ENCODE measurements around the gene TIGD6. TPM values are rescaled to one million over a fixed set of nuclear protein-coding genes. Genes with fewer than 3 reads are reported as not detected.

TIGD6 gene
- total and polyA plus RNA-seq, 9 of the 15 experiments (the other 6 are each of a cell fraction or from before 2014, with no cell fraction given) = 1.8 to 6.3 (median 3.9) TPM

DNA sequence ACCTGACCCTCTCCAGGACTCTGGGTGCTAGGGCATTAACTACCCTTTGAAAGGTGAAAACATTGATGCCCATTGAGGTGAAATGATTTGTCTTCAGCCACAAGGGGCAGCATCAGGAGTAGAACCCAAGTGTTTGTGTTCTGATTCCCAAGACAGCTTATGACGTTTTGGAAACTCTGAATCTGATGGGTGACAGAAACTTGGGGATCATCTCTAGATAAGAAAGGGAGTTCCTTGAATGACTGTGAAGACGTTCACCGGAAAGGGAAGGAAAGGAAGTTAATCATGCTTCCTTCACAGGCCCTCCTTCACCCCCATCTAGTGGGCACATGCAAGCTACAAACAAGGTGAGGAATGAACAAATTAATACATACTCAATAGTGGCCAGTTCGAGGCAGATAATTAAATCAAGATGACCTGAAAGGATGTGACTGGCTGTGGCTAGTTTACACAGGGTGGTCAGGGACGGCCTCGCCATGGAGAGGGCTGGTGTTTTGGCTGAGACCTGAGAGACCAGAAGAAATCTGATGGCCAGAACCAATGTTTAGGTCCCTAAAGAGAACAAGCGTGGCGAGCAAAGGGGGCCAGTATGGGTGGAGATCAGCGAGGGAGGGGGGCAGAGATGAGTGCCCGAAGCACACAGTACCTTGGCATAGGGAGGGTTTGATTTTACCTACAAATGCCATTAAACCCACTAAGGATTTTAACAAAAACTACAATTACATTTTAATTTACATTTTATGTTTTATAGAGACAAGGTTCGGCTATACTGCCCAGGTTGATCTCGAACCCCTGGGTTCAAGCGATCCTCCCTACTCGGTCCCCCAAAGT is 40.8 kb downstream of the TIGD6 start (continued):
- TF ChIP-seq PBX2 (CRISPR knock-in tag; IDR thresholded peaks at IDR 0.05; ENCODE audit: low read depth) (no peak), PBX2 (tag; conservative IDR thresholded peaks at IDR 0.05; ENCODE audit: low read depth) (peak; percentile 69), NFATC3 (IDR thresholded peaks at IDR 0.05) (peak; percentile 95; the same call in 1 of the 2 replicates), HIVEP1 (CRISPR knock-in tag; IDR thresholded peaks at IDR 0.05) (peak; percentile 75; the same call in 1 of the 2 replicates), LCOR (CRISPR knock-in tag; IDR thresholded peaks at IDR 0.05) (no peak; the same call in 1 of the 2 replicates), RBBP5 (IDR thresholded peaks at IDR 0.05; ENCODE audit: borderline replicate concordance, insufficient read depth, low read length, poor library complexity, severe bottlenecking) (no peak), ILF3 (IDR thresholded peaks at IDR 0.05; ENCODE audit: borderline replicate concordance) (no peak), NCOR1 (IDR thresholded peaks at IDR 0.05) (0 out of 2 replicates have a peak, but pooled peaks have one; percentile 8), PHF21A (IDR thresholded peaks at IDR 0.05; ENCODE audit: borderline replicate concordance, low read depth) (no peak), TARDBP (IDR thresholded peaks at IDR 0.05) (no peak), RAD21 (CRISPR knock-in tag; conservative IDR thresholded peaks at IDR 0.05 in 1 of 2, IDR thresholded peaks at IDR 0.05 in 1 of 2) (peak; percentile 86 to 87), CBX3 (IDR thresholded peaks at IDR 0.05; ENCODE audit: borderline replicate concordance in 1 of 2, low read length in 2 of 2) (peak in 1 of 2 experiments; percentile 55; a peak in 2 of 3 replicates), C11orf30 (IDR thresholded peaks at IDR 0.05; ENCODE audit: low read depth) (no peak), SOX6 (IDR thresholded peaks at IDR 0.05) (peak; percentile 64; the same call in 1 of the 2 replicates), CREB1 (IDR thresholded peaks at IDR 0.05) (peak; percentile 54), CREB1 (CRISPR knock-in tag; IDR thresholded peaks at IDR 0.05) (peak; percentile 79), PKNOX1 (IDR thresholded peaks at IDR 0.05) (peak; percentile 82), ZNF584 (CRISPR knock-in tag; IDR thresholded peaks at IDR 0.05; ENCODE audit: low read depth) (peak; percentile 71; the same call in 1 of the 2 replicates), USF2 (CRISPR knock-in tag; IDR thresholded peaks at IDR 0.05) (no peak), CHCHD3 (CRISPR knock-in tag; IDR thresholded peaks at IDR 0.05) (no peak), ZNF766 (CRISPR knock-in tag; conservative IDR thresholded peaks at IDR 0.05) (no peak)
- TF ChIP-seq, protein P1, sequence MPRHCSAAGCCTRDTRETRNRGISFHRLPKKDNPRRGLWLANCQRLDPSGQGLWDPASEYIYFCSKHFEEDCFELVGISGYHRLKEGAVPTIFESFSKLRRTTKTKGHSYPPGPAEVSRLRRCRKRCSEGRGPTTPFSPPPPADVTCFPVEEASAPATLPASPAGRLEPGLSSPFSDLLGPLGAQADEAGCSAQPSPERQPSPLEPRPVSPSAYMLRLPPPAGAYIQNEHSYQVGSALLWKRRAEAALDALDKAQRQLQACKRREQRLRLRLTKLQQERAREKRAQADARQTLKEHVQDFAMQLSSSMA (CRISPR knock-in tag; IDR thresholded peaks at IDR 0.05) = no peak
